Stimulated activated CD8-positive, alpha-beta memory T cell treated with anti-CD3 and anti-CD28 coated beads, Interleukin-12 subunit alpha, Interleukin-12 subunit beta, amount 100 ng/mL, for 1 hour (primary cell): Measurements from ENCODE around the gene RANGRF.

Experiments
- DNase-seq: peaks from one replicate; pipeline ENCODE4 v3.0.0-alpha.2; 2020; ENCODE audit warnings: low read depth

RANGRF gene

GRCh38 chr17:8314797-8315763 lies 26.6 kb downstream of the RANGRF start:
- DNase-seq, result no peak

GRCh38 chr17:8315764-8316217 lies 27.3 kb downstream of the RANGRF start:
- no peak for DNase-seq

GRCh38 chr17:8318010-8318935 lies 29.8 kb downstream of the RANGRF start:
- no peak for DNase-seq

GRCh38 chr17:8320262-8320661 lies 31.8 kb downstream of the RANGRF start:
- DNase-seq, result no peak

- DNase-seq, result no peak
These were observed 32.5 kb downstream of the RANGRF start for GRCh38 chr17:8320990-8321389.

- DNase-seq, result no peak
These were observed 33.6 kb downstream of the RANGRF start for GRCh38 chr17:8322061-8322460.

GRCh38 chr17:8324132-8324531 lies 35.7 kb downstream of the RANGRF start:
- no peak for DNase-seq

GRCh38 chr17:8324923-8325322 lies 36.5 kb downstream of the RANGRF start:
- no peak for DNase-seq

GRCh38 chr17:8326511-8327302 lies 38.2 kb downstream of the RANGRF start:
- no peak for DNase-seq

- no peak for DNase-seq
These were observed 38.8 kb downstream of the RANGRF start for GRCh38 chr17:8327303-8327649.

- DNase-seq, result no peak
These were observed 43.7 kb downstream of the RANGRF start for GRCh38 chr17:8332128-8332527.

- DNase-seq, result no peak
These were observed 44.2 kb downstream of the RANGRF start for GRCh38 chr17:8332688-8333087.

GRCh38 chr17:8333281-8333680 lies 44.8 kb downstream of the RANGRF start:
- DNase-seq, result no peak

GRCh38 chr17:8337802-8338752 lies 49.6 kb downstream of the RANGRF start:
- no peak for DNase-seq

GRCh38 chr17:8338753-8339140 lies 50.3 kb downstream of the RANGRF start:
- DNase-seq, result no peak

GRCh38 chr17:8339540-8339939 lies 51.1 kb downstream of the RANGRF start, which contains the start of gene ODF4:
Gene ODF4, plus strand, starts transcription at chr17:8339840. Its CDS starts 212 bp downstream, at chr17:8340052.
- DNase-seq, result no peak
